ENCODE data around the gene NFATC2IP. TPM values are rescaled to one million over a fixed set of nuclear protein-coding genes. Genes with fewer than 3 reads are reported as not detected.

NFATC2IP gene
- total and polyA plus RNA-seq, 2 experiments from 2014 or later = 17.3 to 19.7 TPM

- no peaks in the 10 kb centered on the region for H3K4me1 ChIP-seq (ENCODE audit: insufficient read depth)
- no peak overlapping the region for H2AFZ ChIP-seq
- H3K4me3 ChIP-seq = no peak overlapping the region
- no peak overlapping the region for H3K27ac ChIP-seq
- no peaks in the 10 kb centered on the region for H4K20me1 ChIP-seq (ENCODE audit: insufficient read depth, poor library complexity, severe bottlenecking)
- TF ChIP-seq EZH2phosphoT487 (IDR thresholded peaks at IDR 0.05; ENCODE audit: low read depth, severe bottlenecking, unreplicated experiment) = no peak
- TF ChIP-seq CTCF (IDR thresholded peaks at IDR 0.05; ENCODE audit: poor library complexity) = no peak
- TF ChIP-seq EZH2 (IDR thresholded peaks at IDR 0.05; ENCODE audit: borderline replicate concordance) = no peak
- no peaks in the 10 kb centered on the region for H3K79me2 ChIP-seq
- no peak overlapping the region for H3K4me2 ChIP-seq
- no peaks in the 10 kb centered on the region for H3K9me3 ChIP-seq (ENCODE audit: low read depth)
- WGBS (ENCODE audit: low lambda C conversion rate, missing lambda C conversion rate) = 95% methylated on average over 13 of the region's 13 CpGs
- no peaks in the 10 kb centered on the region for H3K36me3 ChIP-seq (replicated peaks; ENCODE audit: insufficient read depth, low read depth)
- H3K27me3 ChIP-seq = no peaks in the 10 kb centered on the region
- no peak for DNase-seq (ENCODE audit: low spot score)
- H3K9me2 ChIP-seq (replicated peaks; ENCODE audit: insufficient read depth) = no peaks in the 10 kb centered on the region
These were observed 35.8 kb downstream of the NFATC2IP start for GRCh38 chr16:28986492-28986891.

GRCh38 chr16:28987170-28987853 lies 36.6 kb downstream of the NFATC2IP start:
- TF ChIP-seq EZH2phosphoT487 (IDR thresholded peaks at IDR 0.05; ENCODE audit: low read depth, severe bottlenecking, unreplicated experiment) (no peak), CTCF (IDR thresholded peaks at IDR 0.05; ENCODE audit: poor library complexity) (no peak), EZH2 (IDR thresholded peaks at IDR 0.05; ENCODE audit: borderline replicate concordance) (no peak)
- 96% methylated on average over 4 of the region's 4 CpGs for WGBS (ENCODE audit: low lambda C conversion rate, missing lambda C conversion rate)

GRCh38 chr16:28989363-28989762 lies 38.6 kb downstream of the NFATC2IP start:
- Histone ChIP-seq H3K4me1 (ENCODE audit: insufficient read depth) (no peaks in the 10 kb centered on the region), H3K9me2 (replicated peaks; ENCODE audit: insufficient read depth) (no peaks in the 10 kb centered on the region), H3K27ac (no peak overlapping the region), H3K79me2 (no peaks in the 10 kb centered on the region), H3K4me3 (no peak overlapping the region), H3K9me3 (ENCODE audit: low read depth) (no peaks in the 10 kb centered on the region), H3K36me3 (replicated peaks; ENCODE audit: insufficient read depth, low read depth) (no peaks in the 10 kb centered on the region), H2AFZ (no peak overlapping the region), H4K20me1 (ENCODE audit: insufficient read depth, poor library complexity, severe bottlenecking) (no peaks in the 10 kb centered on the region), H3K27me3 (no peaks in the 10 kb centered on the region), H3K4me2 (no peak overlapping the region)
- DNase-seq (ENCODE audit: low spot score) = no peak
- 96% methylated on average over 14 of the region's 14 CpGs for WGBS (ENCODE audit: low lambda C conversion rate, missing lambda C conversion rate)
- TF ChIP-seq EZH2 (IDR thresholded peaks at IDR 0.05; ENCODE audit: borderline replicate concordance) (no peak), EZH2phosphoT487 (IDR thresholded peaks at IDR 0.05; ENCODE audit: low read depth, severe bottlenecking, unreplicated experiment) (no peak), CTCF (IDR thresholded peaks at IDR 0.05; ENCODE audit: poor library complexity) (no peak)

More at GRCh38 chr16:28987170-28987853, 36.6 kb downstream of the NFATC2IP start:
- H3K4me2 ChIP-seq = no peak overlapping the region
- H3K4me1 ChIP-seq (ENCODE audit: insufficient read depth) = no peaks in the 10 kb centered on the region
- H3K4me3 ChIP-seq = no peak overlapping the region
- H2AFZ ChIP-seq = no peak overlapping the region
- H3K9me3 ChIP-seq (ENCODE audit: low read depth) = no peaks in the 10 kb centered on the region
- H3K79me2 ChIP-seq = no peaks in the 10 kb centered on the region
- H3K36me3 ChIP-seq (replicated peaks; ENCODE audit: insufficient read depth, low read depth) = no peaks in the 10 kb centered on the region
- H3K9me2 ChIP-seq (replicated peaks; ENCODE audit: insufficient read depth) = no peaks in the 10 kb centered on the region
- H4K20me1 ChIP-seq (ENCODE audit: insufficient read depth, poor library complexity, severe bottlenecking) = no peaks in the 10 kb centered on the region
- H3K27me3 ChIP-seq = no peaks in the 10 kb centered on the region
- DNase-seq (ENCODE audit: low spot score) = no peak
- H3K27ac ChIP-seq = no peak overlapping the region

All from hepatocyte (in vitro differentiated cells).